HepG2 (cell line): ENCODE data around the gene CADPS2. TPM values are rescaled to one million over a fixed set of nuclear protein-coding genes. Genes with fewer than 3 reads are reported as not detected.

Experiments
- ATAC-seq: fragments of 200-7000 bp; cut with Tn5 transposase; 3 replicates; pipeline ENCODE4 v1.9.1; 2020; ENCODE audit warnings: mild to moderate bottlenecking, moderate library complexity
- BruUV-seq: library from RNA; stranded (reverse); fragments of 400-500 nt; replicated peaks from 2 replicates; lab custom pipeline; 2021; lab: Mats Ljungman, UMichigan
- CTCF ChIA-PET: fragments of 300-600 bp; formaldehyde crosslinking; extraction: SDS; loops from one replicate; lab custom pipeline; 2021; ENCODE audit warnings: low total read pairs, inconsistent platforms, low intra/inter-chr PET ratio; lab: Yijun Ruan, JAX
- POLR2A ChIA-PET: fragments of 350-600 bp; sonication (Branson Sonifier 250); formaldehyde crosslinking; loops from one replicate; lab custom pipeline; 2020; ENCODE audit warnings: antibody characterized with exemption, inconsistent platforms; lab: Yijun Ruan, JAX
- DNase-seq: peaks from one replicate; pipeline ENCODE4 v3.0.0-alpha.2; 2015; ENCODE audit warnings: low spot score
- FAIRE-seq: peaks from 3 replicates; lab custom pipeline; 2011; peaks lifted over from hg19 to GRCh38; lab: Jason Lieb, UNC
- H2AFZ ChIP-seq: one replicate; pipeline ENCODE4 v1.6.1; 2011; ENCODE audit warnings: low read length, inconsistent platforms
- H3K27ac ChIP-seq: fragments of 300-600 bp; 3 replicates; pipeline ENCODE4 v1.8.0; 2011; ENCODE audit warnings: mixed run types, mild to moderate bottlenecking, mixed read lengths, low read length, inconsistent platforms; ENCODE audit not compliant: insufficient read depth; ENCODE audit errors: extremely low read length
- H3K27me3 ChIP-seq, 2 experiments: fragments of 200-600 bp in 1 of 2; 2 replicates in 1 of 2; 3 replicates in 1 of 2; pipeline versions ENCODE4 v1.6.0 to v1.8.0; 2011; ENCODE audit warnings: low read length in 2 of 2, mild to moderate bottlenecking in 2 of 2, moderate library complexity in 2 of 2, inconsistent platforms in 1 of 2; ENCODE audit not compliant: insufficient read depth in 2 of 2, control insufficient read depth in 1 of 2
- H3K36me3 ChIP-seq, 2 experiments: fragments of 200-600 bp in 1 of 2; replicated peaks in 1 of 2; 2 replicates in 1 of 2; 3 replicates in 1 of 2; pipeline versions ENCODE4 v1.5.1 to v1.8.0; 2011; ENCODE audit warnings: low read length in 2 of 2, inconsistent platforms in 1 of 2; ENCODE audit not compliant: insufficient read depth in 2 of 2, control insufficient read depth in 1 of 2
- H3K4me1 ChIP-seq: 2 replicates; pipeline ENCODE4 v1.5.1; 2012; ENCODE audit warnings: low read length, inconsistent platforms; ENCODE audit not compliant: insufficient read depth
- H3K4me2 ChIP-seq: 2 replicates; pipeline ENCODE4 v1.6.0; 2011; ENCODE audit warnings: low read depth, low read length, inconsistent platforms
- H3K4me3 ChIP-seq, 3 experiments: fragments of 200-600 bp in 1 of 3; sonication (generic), shearing (Covaris generic) in 1 of 3; replicated peaks in 1 of 3; 2 replicates each; pipeline ENCODE4 v1.5.1; 2011 to 2016; ENCODE audit warnings: low read length in 3 of 3, inconsistent platforms in 2 of 3, low read depth in 2 of 3, mild to moderate bottlenecking in 2 of 3, control low read depth in 1 of 3, mixed read lengths in 1 of 3; ENCODE audit not compliant: insufficient read depth in 1 of 3
- H3K79me2 ChIP-seq: one replicate; pipeline ENCODE4 v1.6.1; 2011; ENCODE audit warnings: low read length, inconsistent platforms; ENCODE audit not compliant: insufficient read depth
- H3K9ac ChIP-seq: 2 replicates; pipeline ENCODE4 v1.6.0; 2011; ENCODE audit warnings: mild to moderate bottlenecking, low read depth, low read length, inconsistent platforms; ENCODE audit not compliant: insufficient read depth
- H3K9me3 ChIP-seq: 2 replicates; pipeline ENCODE4 v1.5.1; 2012; ENCODE audit warnings: mild to moderate bottlenecking, low read length
- H4K20me1 ChIP-seq: 2 replicates; pipeline ENCODE4 v1.6.0; 2011; ENCODE audit warnings: inconsistent platforms, mild to moderate bottlenecking, low read length, moderate library complexity; ENCODE audit not compliant: insufficient read depth
- DR1 ChIP-seq: sonication (generic); formaldehyde crosslinking; IDR thresholded peaks from 2 replicates; pipeline ENCODE4 v1.8.0; 2021; ENCODE audit warnings: mild to moderate bottlenecking, missing genetic modification reagents, inconsistent platforms
- KDM2A ChIP-seq: sonication (generic); formaldehyde crosslinking; IDR thresholded peaks from 2 replicates; pipeline ENCODE4 v1.4.0; 2020; ENCODE audit warnings: low read depth, missing genetic modification reagents, borderline replicate concordance
- MBNL3 ChIP-seq: fragments of 250-450 bp; sonication (Bioruptor Pico); conservative IDR thresholded peaks from 2 replicates; pipeline ENCODE4 v1.8.0; 2022; ENCODE audit warnings: mild to moderate bottlenecking, inconsistent platforms
- MIXL1 ChIP-seq: IDR thresholded peaks from 2 replicates; pipeline ENCODE4 v1.6.1; 2016
- PTBP1 ChIP-seq: fragments of 200-400 bp; formaldehyde crosslinking; IDR thresholded peaks from 2 replicates; pipeline ENCODE4 v1.6.1; 2018; ENCODE audit warnings: low read length, low read depth; ENCODE audit not compliant: poor library complexity, severe bottlenecking
- SOX6 ChIP-seq, 2 experiments: fragments of 450-650 bp in 1 of 2; sonication (generic) in 1 of 2; formaldehyde crosslinking in 1 of 2; IDR thresholded peaks; 2 replicates each; pipeline versions ENCODE4 v1.4.0 to v1.6.1; 2017 to 2020; ENCODE audit warnings: antibody characterized with exemption in 1 of 2, mild to moderate bottlenecking in 1 of 2, missing genetic modification reagents in 1 of 2
- ZNF275 ChIP-seq: sonication (generic); formaldehyde crosslinking; IDR thresholded peaks from 2 replicates; pipeline ENCODE4 v1.8.0; 2022; ENCODE audit warnings: missing genetic modification reagents, mild to moderate bottlenecking, inconsistent platforms, borderline replicate concordance
- ZNF720 ChIP-seq: sonication (generic); formaldehyde crosslinking; IDR thresholded peaks from 2 replicates; pipeline ENCODE4 v1.4.0; 2020; ENCODE audit warnings: missing genetic modification reagents
- WGBS: methylation state at CpG from one replicate; pipeline ENCODE4 v1.1.6; 2017; ENCODE audit warnings: low lambda C conversion rate; 5-methylcytosine and 5-hydroxymethylcytosine counted together
- in situ Hi-C: cut with HindIII; loops from 2 replicates; pipeline ENCODE4 v1.10.0; 2017; ENCODE audit warnings: low pct_unique_long_range_greater_than_20kb; ENCODE audit not compliant: extremely low pct_ligation_motif_present
- intact Hi-C: fragments of 100-400 bp; cut with micrococcal nuclease; formaldehyde crosslinking; loops from one replicate; pipeline ENCODE4 v1.10.0; 2022; ENCODE audit not compliant: unreplicated experiment
- polyA plus RNA-seq, 8 experiments: library from polyadenylated mRNA; depleted of rRNA in 3 of 8; stranded (reverse) in 7 of 8; unstranded in 1 of 8; fragments of >200 nt; fragmentation: Illumina TruSeq in 4 of 8; extraction: Trizol in 4 of 8; gene quantifications; 2 replicates each; pipeline versions ENCODE4 v1.2.1 to v1.2.3, GENCODE V29; 2011 to 2016; ENCODE audit warnings: low read depth in 4 of 8, missing spikeins in 1 of 8, mixed read lengths in 1 of 8; ENCODE audit not compliant: insufficient read depth in 1 of 8
- total RNA-seq, 5 experiments: library from RNA; depleted of rRNA; stranded (reverse); fragments of >200 nt; fragmentation: Illumina TruSeq; extraction: Trizol; gene quantifications; 2 replicates each; pipeline ENCODE4 v1.2.3, GENCODE V29; 2016; ENCODE audit warnings: low read depth in 1 of 5
- TF ChIP-seq, protein P1 (sequence below): sonication (generic); formaldehyde crosslinking; IDR thresholded peaks from 2 replicates; pipeline ENCODE4 v1.5.1; 2020; ENCODE audit warnings: mild to moderate bottlenecking, missing genetic modification reagents, moderate library complexity
- TF ChIP-seq, protein P2 (sequence below): sonication (generic); formaldehyde crosslinking; IDR thresholded peaks from 2 replicates; pipeline ENCODE4 v1.5.0; 2020; ENCODE audit warnings: mild to moderate bottlenecking, missing genetic modification reagents
- TF ChIP-seq, protein P3 (sequence below): sonication (generic); formaldehyde crosslinking; IDR thresholded peaks from 2 replicates; pipeline ENCODE4 v1.8.1; 2022; ENCODE audit warnings: low read depth, mild to moderate bottlenecking, missing genetic modification reagents

The CADPS2 gene
- total and polyA plus RNA-seq, 2 of the 13 experiments (the other 11 are each of a cell fraction or from before 2014, with no cell fraction given), result 17.6 to 43.8 TPM

GRCh38 chr7:122834571-122834942 lies 51.7 kb downstream of the CADPS2 start (continued):
- TF ChIP-seq, protein P1, sequence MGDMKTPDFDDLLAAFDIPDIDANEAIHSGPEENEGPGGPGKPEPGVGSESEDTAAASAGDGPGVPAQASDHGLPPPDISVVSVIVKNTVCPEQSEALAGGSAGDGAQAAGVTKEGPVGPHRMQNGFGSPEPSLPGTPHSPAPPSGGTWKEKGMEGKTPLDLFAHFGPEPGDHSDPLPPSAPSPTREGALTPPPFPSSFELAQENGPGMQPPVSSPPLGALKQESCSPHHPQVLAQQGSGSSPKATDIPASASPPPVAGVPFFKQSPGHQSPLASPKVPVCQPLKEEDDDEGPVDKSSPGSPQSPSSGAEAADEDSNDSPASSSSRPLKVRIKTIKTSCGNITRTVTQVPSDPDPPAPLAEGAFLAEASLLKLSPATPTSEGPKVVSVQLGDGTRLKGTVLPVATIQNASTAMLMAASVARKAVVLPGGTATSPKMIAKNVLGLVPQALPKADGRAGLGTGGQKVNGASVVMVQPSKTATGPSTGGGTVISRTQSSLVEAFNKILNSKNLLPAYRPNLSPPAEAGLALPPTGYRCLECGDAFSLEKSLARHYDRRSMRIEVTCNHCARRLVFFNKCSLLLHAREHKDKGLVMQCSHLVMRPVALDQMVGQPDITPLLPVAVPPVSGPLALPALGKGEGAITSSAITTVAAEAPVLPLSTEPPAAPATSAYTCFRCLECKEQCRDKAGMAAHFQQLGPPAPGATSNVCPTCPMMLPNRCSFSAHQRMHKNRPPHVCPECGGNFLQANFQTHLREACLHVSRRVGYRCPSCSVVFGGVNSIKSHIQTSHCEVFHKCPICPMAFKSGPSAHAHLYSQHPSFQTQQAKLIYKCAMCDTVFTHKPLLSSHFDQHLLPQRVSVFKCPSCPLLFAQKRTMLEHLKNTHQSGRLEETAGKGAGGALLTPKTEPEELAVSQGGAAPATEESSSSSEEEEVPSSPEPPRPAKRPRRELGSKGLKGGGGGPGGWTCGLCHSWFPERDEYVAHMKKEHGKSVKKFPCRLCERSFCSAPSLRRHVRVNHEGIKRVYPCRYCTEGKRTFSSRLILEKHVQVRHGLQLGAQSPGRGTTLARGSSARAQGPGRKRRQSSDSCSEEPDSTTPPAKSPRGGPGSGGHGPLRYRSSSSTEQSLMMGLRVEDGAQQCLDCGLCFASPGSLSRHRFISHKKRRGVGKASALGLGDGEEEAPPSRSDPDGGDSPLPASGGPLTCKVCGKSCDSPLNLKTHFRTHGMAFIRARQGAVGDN (CRISPR knock-in tag), result peak; percentile 65

GRCh38 chr7:122833888-122834570 lies 52.2 kb downstream of the CADPS2 start:
- intact Hi-C loops, result no loop called here
- TF ChIP-seq KDM2A (CRISPR knock-in tag) (no peak), SOX6 (IDR thresholded peaks at IDR 0.05) (no peak), SOX6 (CRISPR knock-in tag; IDR thresholded peaks at IDR 0.05) (no peak), MBNL3 (CRISPR knock-in tag) (no peak), MIXL1 (CRISPR knock-in tag) (no peak), ZNF275 (no peak), ZNF720 (no peak), PTBP1 (no peak), DR1 (CRISPR knock-in tag) (no peak)
- TF ChIP-seq, protein P2, sequence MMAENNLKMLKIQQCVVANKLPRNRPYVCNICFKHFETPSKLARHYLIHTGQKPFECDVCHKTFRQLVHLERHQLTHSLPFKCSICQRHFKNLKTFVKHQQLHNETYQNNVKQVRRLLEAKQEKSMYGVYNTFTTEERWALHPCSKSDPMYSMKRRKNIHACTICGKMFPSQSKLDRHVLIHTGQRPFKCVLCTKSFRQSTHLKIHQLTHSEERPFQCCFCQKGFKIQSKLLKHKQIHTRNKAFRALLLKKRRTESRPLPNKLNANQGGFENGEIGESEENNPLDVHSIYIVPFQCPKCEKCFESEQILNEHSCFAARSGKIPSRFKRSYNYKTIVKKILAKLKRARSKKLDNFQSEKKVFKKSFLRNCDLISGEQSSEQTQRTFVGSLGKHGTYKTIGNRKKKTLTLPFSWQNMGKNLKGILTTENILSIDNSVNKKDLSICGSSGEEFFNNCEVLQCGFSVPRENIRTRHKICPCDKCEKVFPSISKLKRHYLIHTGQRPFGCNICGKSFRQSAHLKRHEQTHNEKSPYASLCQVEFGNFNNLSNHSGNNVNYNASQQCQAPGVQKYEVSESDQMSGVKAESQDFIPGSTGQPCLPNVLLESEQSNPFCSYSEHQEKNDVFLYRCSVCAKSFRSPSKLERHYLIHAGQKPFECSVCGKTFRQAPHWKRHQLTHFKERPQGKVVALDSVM (CRISPR knock-in tag), result no peak
- TF ChIP-seq, protein P3, sequence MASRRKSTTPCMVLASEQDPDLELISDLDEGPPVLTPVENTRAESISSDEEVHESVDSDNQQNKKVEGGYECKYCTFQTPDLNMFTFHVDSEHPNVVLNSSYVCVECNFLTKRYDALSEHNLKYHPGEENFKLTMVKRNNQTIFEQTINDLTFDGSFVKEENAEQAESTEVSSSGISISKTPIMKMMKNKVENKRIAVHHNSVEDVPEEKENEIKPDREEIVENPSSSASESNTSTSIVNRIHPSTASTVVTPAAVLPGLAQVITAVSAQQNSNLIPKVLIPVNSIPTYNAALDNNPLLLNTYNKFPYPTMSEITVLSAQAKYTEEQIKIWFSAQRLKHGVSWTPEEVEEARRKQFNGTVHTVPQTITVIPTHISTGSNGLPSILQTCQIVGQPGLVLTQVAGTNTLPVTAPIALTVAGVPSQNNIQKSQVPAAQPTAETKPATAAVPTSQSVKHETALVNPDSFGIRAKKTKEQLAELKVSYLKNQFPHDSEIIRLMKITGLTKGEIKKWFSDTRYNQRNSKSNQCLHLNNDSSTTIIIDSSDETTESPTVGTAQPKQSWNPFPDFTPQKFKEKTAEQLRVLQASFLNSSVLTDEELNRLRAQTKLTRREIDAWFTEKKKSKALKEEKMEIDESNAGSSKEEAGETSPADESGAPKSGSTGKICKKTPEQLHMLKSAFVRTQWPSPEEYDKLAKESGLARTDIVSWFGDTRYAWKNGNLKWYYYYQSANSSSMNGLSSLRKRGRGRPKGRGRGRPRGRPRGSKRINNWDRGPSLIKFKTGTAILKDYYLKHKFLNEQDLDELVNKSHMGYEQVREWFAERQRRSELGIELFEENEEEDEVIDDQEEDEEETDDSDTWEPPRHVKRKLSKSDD (CRISPR knock-in tag), result no peak

More at GRCh38 chr7:122833888-122834570, 52.2 kb downstream of the CADPS2 start:
- Histone ChIP-seq H3K4me2 (peak overlapping the region; percentile 70), H3K27me3 (no peaks in the 10 kb centered on the region), H3K79me2 (no peaks in the 10 kb centered on the region), H4K20me1 (no peaks in the 10 kb centered on the region), H3K36me3 (no peaks in the 10 kb centered on the region), H2AFZ (peak overlapping the region; percentile 46), H3K4me3 (peak overlapping the region; percentile 29 to 52 (median 33); a peak in 5 of 6 replicates), H3K9me3 (no peaks in the 10 kb centered on the region), H3K9ac (peak overlapping the region; percentile 49; the same call in 1 of the 2 replicates), H3K27ac (peak overlapping the region; percentile 22), H3K4me1 (peaks cover 15% of the 10 kb centered on the region)
- ChIA-PET POLR2A (interaction anchor here (0.9 to 2.4 kb wide), 3 partner anchors 15 to 216 kb away, joined by 3 to 9 read pairs (median 7); partner anchors contain the start of gene CADPS2), CTCF (no interaction called here)
- 85% methylated on average over 5 of the region's 10 CpGs for WGBS
- FAIRE-seq (no peak), ATAC-seq (peak; percentile 72), DNase-seq (no peak)
- in situ Hi-C loops, result no loop called here
- no TSS peak for BruUV-seq
